Uterus (tissue), 2 donors: ENCODE measurements around the gene ABL2.

Experiments
- POLR2A ChIP-seq, 2 donors: fragments of 450-650 bp; IDR thresholded peaks; one replicate each; pipeline ENCODE4 v1.6.1; 2016; ENCODE audit warnings: antibody characterized with exemption in 2 of 2, mild to moderate bottlenecking in 1 of 2, moderate library complexity in 1 of 2
- TF ChIP-seq, protein P1 (sequence below), 4 experiments: fragments of 200-600 bp in 2 of 4; fragments of 450-650 bp in 2 of 4; sonication (generic) in 2 of 4; IDR thresholded peaks; one replicate each; pipeline ENCODE4 v1.5.1; 2016 to 2019; ENCODE audit warnings: antibody characterized with exemption in 4 of 4, mild to moderate bottlenecking in 2 of 4, moderate library complexity in 1 of 4

DNA sequence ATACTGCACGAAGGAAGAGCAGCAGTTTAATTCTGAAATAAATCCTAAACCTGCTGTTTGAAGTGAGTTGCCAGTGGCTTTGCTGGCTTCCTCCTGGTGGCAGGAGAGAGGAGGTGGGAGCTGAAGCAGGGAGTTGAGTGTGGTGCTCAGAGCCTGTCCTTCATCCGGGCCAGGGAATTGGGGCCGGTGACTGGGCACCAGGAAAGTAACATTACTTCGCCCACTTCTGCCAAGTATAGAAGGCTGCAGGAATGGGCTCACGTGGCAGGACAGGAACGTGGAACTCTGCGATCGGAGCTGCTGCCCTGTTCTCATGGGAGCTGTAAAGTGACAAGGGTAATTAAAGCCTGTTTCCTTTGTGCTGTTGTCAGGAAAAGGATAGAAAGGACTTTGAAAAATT, 139.0 kb downstream of the ABL2 start:
- TF ChIP-seq, protein P1, sequence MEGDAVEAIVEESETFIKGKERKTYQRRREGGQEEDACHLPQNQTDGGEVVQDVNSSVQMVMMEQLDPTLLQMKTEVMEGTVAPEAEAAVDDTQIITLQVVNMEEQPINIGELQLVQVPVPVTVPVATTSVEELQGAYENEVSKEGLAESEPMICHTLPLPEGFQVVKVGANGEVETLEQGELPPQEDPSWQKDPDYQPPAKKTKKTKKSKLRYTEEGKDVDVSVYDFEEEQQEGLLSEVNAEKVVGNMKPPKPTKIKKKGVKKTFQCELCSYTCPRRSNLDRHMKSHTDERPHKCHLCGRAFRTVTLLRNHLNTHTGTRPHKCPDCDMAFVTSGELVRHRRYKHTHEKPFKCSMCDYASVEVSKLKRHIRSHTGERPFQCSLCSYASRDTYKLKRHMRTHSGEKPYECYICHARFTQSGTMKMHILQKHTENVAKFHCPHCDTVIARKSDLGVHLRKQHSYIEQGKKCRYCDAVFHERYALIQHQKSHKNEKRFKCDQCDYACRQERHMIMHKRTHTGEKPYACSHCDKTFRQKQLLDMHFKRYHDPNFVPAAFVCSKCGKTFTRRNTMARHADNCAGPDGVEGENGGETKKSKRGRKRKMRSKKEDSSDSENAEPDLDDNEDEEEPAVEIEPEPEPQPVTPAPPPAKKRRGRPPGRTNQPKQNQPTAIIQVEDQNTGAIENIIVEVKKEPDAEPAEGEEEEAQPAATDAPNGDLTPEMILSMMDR (IDR thresholded peaks at IDR 0.05) = no peak
- TF ChIP-seq POLR2A (IDR thresholded peaks at IDR 0.05) = no peak
